ENCODE data around the gene CD109.
"Not testable (repeated sequence)": the region's sequence is repeated elsewhere in the genome, so short reads cannot be mapped to it uniquely, and the experiment has no call there.

The CD109 gene

GRCh38 chr6:73695619-73696421, at the start of gene CD109:
Gene CD109, plus strand, starts transcription at chr6:73696203. Its CDS starts 13 bp downstream, at chr6:73696216.
- DNase-seq (ENCODE audit: low read depth), result peak; percentile 62

GRCh38 chr6:73648166-73648565, 47.8 kb upstream of the CD109 start:
- no peak for DNase-seq (ENCODE audit: low read depth)

GRCh38 chr6:73649783-73650182, 46.2 kb upstream of the CD109 start:
- DNase-seq (ENCODE audit: low read depth), result no peak

GRCh38 chr6:73652637-73653570, 43.1 kb upstream of the CD109 start:
- no peak for DNase-seq (ENCODE audit: low read depth)

DNA sequence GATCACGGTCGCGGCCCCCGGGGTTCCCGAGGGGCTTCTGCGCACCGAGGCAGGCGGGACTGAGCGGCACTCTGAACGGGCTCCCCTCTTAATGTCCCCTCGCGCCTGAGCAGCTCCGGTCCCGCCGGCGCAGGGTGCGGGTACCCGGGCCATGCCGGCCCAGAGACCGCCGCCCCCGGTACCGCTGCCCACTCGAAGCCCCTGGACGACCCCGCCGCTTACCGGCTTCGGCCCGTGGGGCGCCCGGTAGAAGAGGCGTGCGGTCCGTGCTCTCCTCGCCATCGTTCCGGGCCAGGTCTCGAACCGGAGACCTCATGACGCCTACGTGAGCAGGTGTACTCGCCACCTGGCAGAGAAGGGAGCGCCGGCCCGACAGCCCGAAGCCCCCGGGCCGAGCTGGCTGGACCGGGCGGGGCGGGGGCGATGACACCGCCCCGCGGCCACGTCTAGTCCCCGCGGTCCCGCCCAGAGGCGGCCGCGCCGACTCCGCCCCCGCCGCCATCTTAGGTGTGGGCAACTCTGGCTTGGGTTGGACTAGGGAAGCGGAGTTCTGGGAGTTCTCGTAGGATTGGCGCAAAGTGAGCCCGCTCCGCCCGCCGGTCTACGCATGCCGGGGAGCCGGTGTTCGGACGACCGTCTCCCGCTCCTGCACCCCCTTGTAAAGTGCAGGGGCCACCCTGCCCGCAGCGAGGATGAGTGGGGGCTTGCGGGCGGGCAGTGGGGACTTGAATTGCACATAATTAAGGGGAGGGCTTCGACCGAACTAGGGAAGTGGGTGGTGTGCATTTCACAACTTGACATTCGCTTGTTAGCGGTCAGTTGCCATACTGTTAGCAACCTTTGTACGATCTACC, 42.2 kb upstream of the CD109 start, which contains the start of gene SLC17A5:
TSS of gene SLC17A5 (minus strand) at position 422 of the 854 bp plus-strand sequence. CDS start at position 316, 106 bp downstream.
- peak; percentile 65 for DNase-seq (ENCODE audit: low read depth)

DNA sequence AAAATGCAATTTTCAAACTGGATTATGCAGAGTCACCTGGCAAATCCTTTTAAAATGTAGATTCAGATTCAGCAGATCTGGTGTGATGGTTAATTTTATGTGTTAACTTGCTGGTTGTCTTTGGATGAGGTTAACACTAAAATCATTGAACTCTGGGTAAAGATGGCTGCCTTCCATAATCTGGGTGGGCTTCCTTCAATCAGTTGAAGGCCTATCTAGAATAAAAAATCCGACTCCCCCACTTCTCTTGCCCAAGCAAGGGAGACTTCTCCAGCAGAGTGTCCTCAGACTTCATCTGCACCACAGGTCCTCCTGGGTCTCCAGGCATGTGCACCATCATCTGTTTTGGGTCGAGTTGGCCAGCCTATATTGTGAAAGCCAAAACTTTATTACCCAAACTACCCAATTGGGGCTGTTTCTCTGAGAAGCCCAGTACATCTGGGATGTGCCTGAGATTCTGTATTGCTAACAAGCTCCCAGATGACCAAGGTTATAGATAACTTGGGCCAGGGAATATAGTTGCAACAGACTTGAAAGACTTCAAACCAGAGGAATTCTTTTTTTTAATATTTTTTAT, 40.6 kb upstream of the CD109 start:
- DNase-seq (ENCODE audit: low read depth), result no peak

DNA sequence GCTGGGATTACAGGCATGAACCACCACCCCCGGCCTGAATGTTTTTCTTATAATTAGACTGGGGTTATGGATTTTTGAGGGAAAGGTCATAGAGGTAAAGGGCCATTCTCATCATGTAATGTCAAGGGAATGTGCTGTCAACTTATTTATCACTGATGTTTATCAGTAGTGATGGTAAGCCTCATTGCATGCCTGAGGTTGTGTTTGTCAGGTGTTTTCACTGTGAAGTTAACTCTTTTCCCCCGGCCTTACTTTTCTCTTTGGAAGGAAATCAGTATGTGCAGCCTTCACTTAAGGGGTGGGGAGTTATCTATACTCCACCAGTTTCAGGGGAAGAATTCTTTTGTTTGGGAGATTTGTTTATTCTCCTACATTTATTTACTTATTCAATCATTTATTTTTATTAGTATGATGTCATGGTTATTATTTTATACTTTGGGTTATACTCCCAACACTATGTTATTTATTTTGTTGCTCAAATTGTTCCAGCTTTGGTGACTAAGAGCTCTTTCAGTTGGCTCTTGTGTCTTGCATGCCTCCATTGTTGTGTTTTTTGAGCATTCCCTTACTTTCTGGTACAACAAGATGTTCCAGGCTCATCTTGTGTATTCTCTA, 39.4 kb upstream of the CD109 start:
- no peak for DNase-seq (ENCODE audit: low read depth)

- no peak for DNase-seq (ENCODE audit: low read depth)
Measured at GRCh38 chr6:73657201-73657600, 38.8 kb upstream of the CD109 start.

- DNase-seq (ENCODE audit: low read depth), result no peak
Measured at GRCh38 chr6:73664701-73665100, 31.3 kb upstream of the CD109 start.

DNA sequence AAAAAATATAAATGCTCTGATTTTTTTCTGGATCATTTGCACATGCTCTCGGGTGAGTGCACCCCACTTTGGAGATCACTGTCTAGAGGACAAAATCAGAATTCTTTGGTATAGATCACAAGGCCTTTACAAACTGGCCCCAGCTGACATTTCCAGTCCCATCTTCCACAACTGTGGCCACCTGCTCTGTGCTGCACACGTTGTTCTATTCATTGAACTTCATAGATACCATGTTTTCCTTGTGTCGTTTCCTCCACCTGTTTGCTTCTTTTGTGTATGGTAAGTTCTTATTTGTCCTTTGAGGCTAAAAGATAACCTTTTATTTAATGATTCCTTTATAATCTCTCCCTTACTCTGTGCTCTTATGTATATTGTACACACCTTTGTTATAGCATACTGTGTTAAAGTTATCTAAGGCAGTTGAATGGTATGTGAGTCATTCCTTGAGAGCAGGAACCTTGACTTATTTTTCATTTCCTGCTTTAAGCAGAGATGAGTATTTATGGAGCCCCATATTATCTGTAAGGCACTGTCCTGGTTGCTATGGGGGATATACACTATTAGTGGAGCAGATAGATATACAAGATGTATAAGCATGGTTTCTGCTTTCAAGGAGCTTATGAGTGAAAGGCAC, 30.2 kb upstream of the CD109 start:
- no peak for DNase-seq (ENCODE audit: low read depth)

- DNase-seq (ENCODE audit: low read depth), result no peak
Measured at GRCh38 chr6:73666393-73666792, 29.6 kb upstream of the CD109 start.

- DNase-seq (ENCODE audit: low read depth), result no peak
Measured at GRCh38 chr6:73667798-73668197, 28.2 kb upstream of the CD109 start.

DNA sequence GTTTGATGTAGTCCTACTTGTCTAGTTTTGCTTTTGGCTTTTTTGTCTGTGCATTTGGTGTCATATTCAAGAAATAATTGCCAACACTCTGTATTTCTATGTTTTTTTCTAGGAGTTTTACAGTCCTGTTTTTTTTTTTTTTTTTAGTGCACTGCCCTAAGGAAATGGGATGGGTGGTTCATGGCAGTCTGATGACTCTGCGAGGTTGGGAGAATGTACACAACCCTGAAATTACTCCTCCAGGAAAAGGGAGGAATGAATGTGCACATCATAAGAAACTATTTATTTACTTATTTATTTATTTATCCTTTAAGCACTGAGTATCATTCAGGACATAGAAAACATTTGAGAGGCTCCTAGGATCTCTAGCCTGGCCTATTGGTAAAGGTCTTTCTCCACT, 27.0 kb upstream of the CD109 start:
- DNase-seq (ENCODE audit: low read depth), result no peak

DNA sequence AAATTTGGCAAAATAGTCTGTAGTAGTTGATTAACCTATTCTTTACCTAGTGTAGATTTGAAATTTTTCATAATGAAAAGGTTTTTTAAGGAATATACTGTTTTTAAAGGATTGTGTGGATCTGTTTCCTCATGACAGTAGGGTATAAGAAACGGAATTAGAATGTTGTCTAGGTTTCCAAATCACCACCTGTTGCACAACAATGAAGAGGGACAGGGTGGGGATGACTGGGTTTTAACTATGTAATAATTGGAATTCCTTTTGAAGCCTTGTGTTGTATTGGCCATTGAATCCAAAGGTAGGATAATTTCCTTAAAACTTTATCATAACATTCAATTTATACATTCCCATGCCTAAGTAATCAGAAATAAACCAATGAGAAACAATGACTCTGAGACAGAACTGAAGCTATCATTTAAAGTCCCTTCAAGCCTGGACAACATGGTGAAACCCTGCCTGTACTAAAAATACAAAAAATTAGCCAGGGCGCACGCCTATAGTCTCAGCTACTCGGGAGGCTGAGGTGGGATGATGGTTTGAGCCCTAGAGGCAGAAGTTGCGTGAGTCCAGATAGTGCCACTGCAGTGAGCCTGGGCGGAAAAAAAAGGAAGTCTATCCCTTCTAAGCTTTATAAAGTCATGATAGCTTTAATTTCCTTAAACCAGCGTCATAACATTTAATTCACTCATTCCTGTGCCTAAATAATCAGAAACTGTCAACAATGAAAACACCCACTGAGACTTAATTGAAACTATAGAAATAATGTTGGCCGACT, 23.9 kb upstream of the CD109 start:
- no peak for DNase-seq (ENCODE audit: low read depth)

- DNase-seq (ENCODE audit: low read depth), result no peak
Measured at GRCh38 chr6:73675466-73676098, 20.4 kb upstream of the CD109 start.

DNA sequence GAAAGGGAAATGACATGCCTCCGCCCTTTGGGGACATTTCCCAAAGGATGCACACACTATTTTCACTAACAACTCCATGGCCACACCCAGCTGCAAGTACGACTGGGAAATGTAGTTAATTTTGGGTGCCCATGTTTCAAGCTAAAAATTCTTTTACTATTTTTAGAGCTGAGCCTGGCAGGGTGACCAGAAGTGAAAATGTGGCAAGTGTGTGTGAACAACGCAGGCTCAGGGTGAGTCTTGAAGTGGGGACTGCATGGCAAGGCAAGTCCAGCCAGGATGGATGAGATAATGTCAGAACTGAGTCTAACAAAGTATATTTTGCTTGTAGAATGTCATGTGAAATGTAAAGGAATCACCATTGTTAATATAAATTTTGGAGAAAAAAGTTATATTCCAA, 17.0 kb upstream of the CD109 start:
- no peak for DNase-seq (ENCODE audit: low read depth)

DNA sequence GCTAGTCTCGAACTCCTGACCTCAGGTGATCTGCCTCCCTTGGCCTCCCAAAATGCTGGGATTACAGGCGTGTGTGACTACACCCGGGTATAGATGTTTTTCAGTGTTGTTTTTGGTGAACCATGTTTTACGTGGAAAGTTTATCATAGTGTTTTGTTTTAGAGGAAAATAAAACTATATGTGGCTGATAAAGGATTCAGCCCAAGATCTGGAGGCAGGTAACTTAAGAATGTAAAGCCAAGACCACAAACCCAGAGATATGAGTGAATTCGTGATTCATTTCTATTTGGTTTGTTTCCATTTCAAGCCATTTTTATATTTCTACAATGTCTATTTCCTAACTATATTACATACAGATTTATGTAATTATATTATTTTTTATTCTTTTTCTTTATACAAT, 16.2 kb upstream of the CD109 start:
- DNase-seq (ENCODE audit: low read depth), result not testable (repeated sequence)

DNA sequence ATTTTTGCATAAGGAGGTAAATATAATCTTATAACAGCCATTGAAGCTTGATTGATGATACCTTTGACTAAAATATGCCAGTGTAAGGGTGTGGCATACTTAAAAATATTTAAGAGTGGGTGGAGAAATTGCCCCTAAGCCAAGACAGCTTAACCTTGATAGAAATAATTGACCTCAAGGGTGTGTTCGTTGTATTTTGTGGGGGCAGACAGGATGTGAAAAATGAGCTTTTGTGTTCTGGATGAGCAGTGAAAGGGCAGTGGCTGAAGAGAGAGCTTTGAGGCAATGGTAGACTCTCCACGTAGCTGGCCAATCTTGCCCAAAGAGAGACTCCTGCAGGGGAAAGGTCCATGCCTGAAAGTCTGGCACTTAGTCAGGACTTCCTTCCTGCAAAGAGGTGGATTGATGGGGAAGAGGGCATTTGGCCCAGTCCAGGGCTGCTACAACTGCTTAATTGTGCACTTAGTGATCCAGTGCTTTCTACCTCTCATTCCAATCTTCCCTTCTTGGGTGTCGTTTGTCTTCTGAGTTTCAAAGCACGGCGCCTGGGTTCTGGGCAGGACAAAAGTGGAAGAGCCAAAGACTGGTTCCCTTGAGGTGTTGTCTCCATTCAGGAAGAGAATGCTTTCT, 15.6 kb upstream of the CD109 start:
- no peak for DNase-seq (ENCODE audit: low read depth)

GRCh38 chr6:73683574-73683973, 12.4 kb upstream of the CD109 start:
- not testable (repeated sequence) for DNase-seq (ENCODE audit: low read depth)

Measured in GM04503 (cell line).